GM12878 (cell line): Measurements from ENCODE around the gene OSBPL5. TPM values are rescaled to one million over a fixed set of nuclear protein-coding genes. Genes with fewer than 3 reads are reported as not detected.

Experiments used
- ATAC-seq: fragments of 200-7000 bp; cut with Tn5 transposase; 3 replicates; pipeline ENCODE4 v1.9.1; 2020; ENCODE audit warnings: mild to moderate bottlenecking, moderate library complexity
- BruUV-seq: library from RNA; stranded (reverse); fragments of 400-500 nt; replicated peaks from 2 replicates; lab custom pipeline; 2021; lab: Mats Ljungman, UMichigan
- CTCF ChIA-PET: fragments of 300-600 bp; sonication (Branson Sonifier 250); formaldehyde crosslinking; extraction: SDS; loops from one replicate; lab custom pipeline; 2021; ENCODE audit warnings: inconsistent platforms; lab: Yijun Ruan, JAX
- POLR2A ChIA-PET: fragments of 350-600 bp; formaldehyde crosslinking; extraction: SDS; loops from one replicate; lab custom pipeline; 2021; ENCODE audit warnings: inconsistent platforms; lab: Charles Lee
- RAD21 ChIA-PET: fragments of 300-600 bp; sonication (Branson Sonifier 250); formaldehyde crosslinking; loops from one replicate; lab custom pipeline; 2023; ENCODE audit warnings: antibody characterized with exemption; ENCODE audit not compliant: unreplicated experiment; lab: Charles Lee
- SMC1A ChIA-PET: fragments of 300-600 bp; sonication (Branson Sonifier 250); formaldehyde crosslinking; loops from one replicate; lab custom pipeline; 2023; ENCODE audit not compliant: unreplicated experiment, uncharacterized antibody; lab: Charles Lee
- DNase-seq: peaks from one replicate; pipeline ENCODE4 v3.0.0-alpha.2; 2011; ENCODE audit warnings: low read depth, low spot score
- FAIRE-seq: peaks from 3 replicates; lab custom pipeline; 2011; peaks lifted over from hg19 to GRCh38; lab: Jason Lieb, UNC
- H2AFZ ChIP-seq: 2 replicates; pipeline ENCODE4 v1.6.0; 2011; ENCODE audit warnings: low read depth, low read length, control low read depth; ENCODE audit not compliant: control insufficient read depth
- H3K27ac ChIP-seq: 2 replicates; pipeline ENCODE4 v1.5.1; 2011; ENCODE audit warnings: control low read depth; ENCODE audit not compliant: control insufficient read depth, insufficient read depth
- H3K27me3 ChIP-seq, 2 experiments: replicated peaks in 1 of 2; 2 replicates each; pipeline versions ENCODE4 v1.6.0 to v1.6.1; 2011; ENCODE audit warnings: low read length in 1 of 2; ENCODE audit not compliant: control insufficient read depth in 2 of 2, insufficient read depth in 2 of 2
- H3K36me3 ChIP-seq, 2 experiments: 2 replicates each; pipeline ENCODE4 v1.5.1; 2011; ENCODE audit warnings: low read length in 1 of 2; ENCODE audit not compliant: control insufficient read depth in 2 of 2, insufficient read depth in 2 of 2
- H3K4me1 ChIP-seq: 2 replicates; pipeline ENCODE4 v1.6.1; 2011; ENCODE audit warnings: mild to moderate bottlenecking, low read length, moderate library complexity, mixed read lengths; ENCODE audit not compliant: control insufficient read depth, insufficient read depth
- H3K4me2 ChIP-seq: 2 replicates; pipeline ENCODE4 v1.6.0; 2011; ENCODE audit warnings: control low read depth; ENCODE audit not compliant: control insufficient read depth, insufficient read depth
- H3K4me3 ChIP-seq: fragments of 200-600 bp; sonication (generic); 2 replicates; pipeline ENCODE4 v1.5.1; 2016
- H3K79me2 ChIP-seq: 2 replicates; pipeline ENCODE4 v1.6.0; 2011; ENCODE audit warnings: low read length; ENCODE audit not compliant: control insufficient read depth, insufficient read depth
- H3K9ac ChIP-seq: 2 replicates; pipeline ENCODE4 v1.8.0; 2011; ENCODE audit warnings: low read length, control low read depth, mixed read lengths; ENCODE audit not compliant: control insufficient read depth, insufficient read depth
- H3K9me3 ChIP-seq: replicated peaks from 3 replicates; pipeline ENCODE4 v1.5.1; 2011; ENCODE audit warnings: mild to moderate bottlenecking, low read length; ENCODE audit not compliant: control insufficient read depth, insufficient read depth
- H4K20me1 ChIP-seq: 2 replicates; pipeline ENCODE4 v1.6.0; 2011; ENCODE audit not compliant: control insufficient read depth, insufficient read depth
- CHD1 ChIP-seq: IDR thresholded peaks from 2 replicates; pipeline ENCODE4 v1.6.1; 2012; ENCODE audit warnings: low read depth, low read length, improper control_type of control experiment
- CTCF ChIP-seq, 3 experiments: IDR thresholded peaks in 2 of 3; conservative IDR thresholded peaks in 1 of 3; 2 replicates each; pipeline ENCODE4 v1.5.1; 2011; ENCODE audit warnings: low read depth in 3 of 3, low read length in 3 of 3, mild to moderate bottlenecking in 3 of 3, control low read depth in 2 of 3, moderate library complexity in 2 of 3, inconsistent platforms in 1 of 3, mixed read lengths in 1 of 3; ENCODE audit not compliant: control insufficient read depth in 2 of 3, insufficient read depth in 1 of 3; ENCODE audit errors: extremely low read depth in 1 of 3
- FOXK2 ChIP-seq: fragments of 450-650 bp; IDR thresholded peaks from 2 replicates; pipeline ENCODE4 v1.6.1; 2017; ENCODE audit warnings: mild to moderate bottlenecking, moderate library complexity
- IRF4 ChIP-seq: IDR thresholded peaks from 2 replicates; pipeline ENCODE4 v1.6.1; 2011; ENCODE audit warnings: low read depth, low read length
- JUNB ChIP-seq: IDR thresholded peaks from 2 replicates; pipeline ENCODE4 v1.6.1; 2016; ENCODE audit warnings: antibody characterized with exemption, mild to moderate bottlenecking
- POLR2AphosphoS5 ChIP-seq: IDR thresholded peaks from 2 replicates; pipeline ENCODE4 v1.6.1; 2011; ENCODE audit warnings: mild to moderate bottlenecking, low read length, inconsistent platforms
- RBBP5 ChIP-seq: fragments of 200-600 bp; sonication (generic); conservative IDR thresholded peaks from 2 replicates; pipeline ENCODE4 v1.6.1; 2016
- RELB ChIP-seq: fragments of 450-650 bp; IDR thresholded peaks from 2 replicates; pipeline ENCODE4 v1.6.1; 2017; ENCODE audit warnings: low read depth, mild to moderate bottlenecking, moderate library complexity
- REST ChIP-seq: IDR thresholded peaks from 2 replicates; pipeline ENCODE4 v1.6.1; 2012; ENCODE audit warnings: mild to moderate bottlenecking, low read depth, low read length
- RUNX3 ChIP-seq: IDR thresholded peaks from 2 replicates; pipeline ENCODE4 v1.6.1; 2012; ENCODE audit warnings: low read length, inconsistent platforms
- SMC3 ChIP-seq: IDR thresholded peaks from 2 replicates; pipeline ENCODE4 v1.6.1; 2011; ENCODE audit warnings: low read length, improper control_type of control experiment, borderline replicate concordance
- WGBS: methylation state at CpG from one replicate; pipeline ENCODE4 v1.1.6; 2016; ENCODE audit warnings: low lambda C conversion rate; ENCODE audit not compliant: insufficient replicate concordance, insufficient coverage; ENCODE audit errors: missing lambda C conversion rate; 5-methylcytosine and 5-hydroxymethylcytosine counted together
- in situ Hi-C: fragments of 300-500 bp; cut with MboI; formaldehyde crosslinking; loops from 9 replicates; pipeline ENCODE4 v1.14.3; 2018; ENCODE audit warnings: mixed read lengths
- intact Hi-C: fragments of 100-400 bp; cut with micrococcal nuclease; formaldehyde crosslinking; loops from one replicate; pipeline ENCODE4 v1.14.2; 2022; ENCODE audit not compliant: unreplicated experiment
- polyA plus RNA-seq, 11 experiments: library from polyadenylated mRNA; depleted of rRNA in 4 of 11; unstranded in 6 of 11; stranded (reverse) in 5 of 11; fragments of >200 nt; fragmentation: Nextera tagmentation in 4 of 11; fragmentation: Illumina TruSeq in 1 of 11; extraction: Ambion mirVana in 4 of 11; extraction: Trizol in 1 of 11; gene quantifications; 1 replicate in 1 of 11; 2 replicates in 10 of 11; pipeline versions ENCODE4 v1.2.1 to v1.2.3, GENCODE V29; 2011 to 2016; ENCODE audit warnings: inconsistent platforms in 2 of 11, missing spikeins in 2 of 11, low read depth in 1 of 11
- total RNA-seq, 4 experiments: library from RNA; depleted of rRNA in 3 of 4; stranded (reverse); fragments of >200 nt in 3 of 4; fragmentation: Illumina TruSeq in 1 of 4; extraction: Trizol in 1 of 4; gene quantifications; 2 replicates each; pipeline versions ENCODE4 v1.2.1 to v1.2.3, GENCODE V29; 2013 to 2021

The OSBPL5 gene
- total and polyA plus RNA-seq, 10 of the 15 experiments (the other 5 are each of a cell fraction or from before 2014, with no cell fraction given), result not detected

- TF ChIP-seq REST, result no peak
These were observed 17.9 kb downstream of the OSBPL5 start (continued) for GRCh38 chr11:3147257-3147619.

- FAIRE-seq (no peak), ATAC-seq (no peak), DNase-seq (no peak)
- no peak overlapping the region for H3K4me2 ChIP-seq
- no peak overlapping the region for H2AFZ ChIP-seq
- H4K20me1 ChIP-seq, result no peaks in the 10 kb centered on the region
- H3K9ac ChIP-seq, result no peak overlapping the region
- no peaks in the 10 kb centered on the region for H3K36me3 ChIP-seq
- H3K9me3 ChIP-seq, result no peaks in the 10 kb centered on the region
- no TSS peak for BruUV-seq
- H3K4me1 ChIP-seq, result no peaks in the 10 kb centered on the region
- no peak for TF ChIP-seq RBBP5
- TF ChIP-seq FOXK2, result no peak
- no peak for TF ChIP-seq RELB
- TF ChIP-seq SMC3, result no peak
- TF ChIP-seq POLR2AphosphoS5, result no peak
- TF ChIP-seq JUNB, result no peak
- TF ChIP-seq RUNX3, result no peak
- TF ChIP-seq CTCF (IDR thresholded peaks at IDR 0.05 in 2 of 3, conservative IDR thresholded peaks at IDR 0.05 in 1 of 3; ENCODE audit: control insufficient read depth in 2 of 3, extremely low read depth in 1 of 3, insufficient read depth in 1 of 3, low read depth in 3 of 3, low read length in 3 of 3), result no peak
- TF ChIP-seq IRF4, result no peak
- TF ChIP-seq CHD1, result no peak
- ChIA-PET POLR2A (no interaction called here), SMC1A (no interaction called here), RAD21 (no interaction called here), CTCF (no interaction called here)
- H3K4me3 ChIP-seq, result no peak overlapping the region
- H3K27ac ChIP-seq, result no peak overlapping the region
- no peaks in the 10 kb centered on the region for H3K27me3 ChIP-seq
- in situ Hi-C loops (no loop called here), intact Hi-C loops (no loop called here)
- no peaks in the 10 kb centered on the region for H3K79me2 ChIP-seq
- 34% methylated on average over 16 of the region's 22 CpGs for WGBS
These were observed 18.4 kb downstream of the OSBPL5 start for GRCh38 chr11:3146612-3147256.
